Prostate gland (tissue), 2 donors: ENCODE data around the gene RAB36.
A peak's percentile ranks its signal among the peaks of the same experiment; 100 is the strongest.

Experiments used
- POLR2A ChIP-seq: fragments of 450-650 bp; IDR thresholded peaks from one replicate; pipeline ENCODE4 v1.6.1; 2016; ENCODE audit warnings: antibody characterized with exemption, mild to moderate bottlenecking
- POLR2AphosphoS5 ChIP-seq: sonication (generic); formaldehyde crosslinking; IDR thresholded peaks from one replicate; pipeline ENCODE4 v1.6.1; 2017; ENCODE audit warnings: antibody characterized with exemption
- TF ChIP-seq, protein P1 (sequence below), 4 experiments: fragments of 200-600 bp in 2 of 4; fragments of 450-650 bp in 2 of 4; sonication (generic) in 2 of 4; IDR thresholded peaks; 1 replicate in 3 of 4; 2 replicates in 1 of 4; pipeline ENCODE4 v1.5.1; 2016 to 2019; ENCODE audit warnings: antibody characterized with exemption in 4 of 4, mild to moderate bottlenecking in 2 of 4, moderate library complexity in 2 of 4

DNA sequence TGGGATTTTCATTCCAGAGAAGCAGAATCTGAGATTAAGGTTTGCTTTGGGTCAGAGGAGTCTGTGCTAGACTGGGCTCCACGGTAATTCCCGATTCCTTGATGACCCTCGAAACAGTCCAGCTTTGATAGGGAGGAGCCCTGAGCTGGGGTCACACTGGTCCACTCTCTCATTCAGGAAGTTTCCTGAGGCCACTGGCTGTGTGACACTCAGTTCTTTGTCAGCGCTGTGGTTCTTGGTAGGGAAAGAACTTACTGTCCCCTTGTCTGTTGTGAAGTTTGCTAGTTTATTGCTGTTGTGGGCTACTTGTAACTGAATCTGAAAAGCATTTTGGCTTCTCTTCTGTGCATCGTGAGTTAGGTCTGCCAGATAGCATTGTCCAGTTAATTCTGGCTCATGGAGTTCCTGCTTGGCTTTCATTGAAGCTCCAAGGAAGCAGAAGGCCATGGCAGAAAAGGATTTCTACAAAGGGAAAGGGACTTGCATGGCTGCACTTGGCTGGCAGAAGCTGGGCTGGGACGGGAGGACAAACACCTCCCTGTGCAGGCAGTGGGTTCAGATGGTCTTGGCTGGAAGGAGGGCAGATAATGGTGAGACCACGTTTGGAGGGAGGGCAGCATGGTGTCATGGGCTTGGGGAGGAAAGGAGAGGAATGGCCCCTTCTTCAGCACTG lies 58.3 kb downstream of the RAB36 start:
- TF ChIP-seq POLR2AphosphoS5: peak; percentile 13
- TF ChIP-seq, protein P1, sequence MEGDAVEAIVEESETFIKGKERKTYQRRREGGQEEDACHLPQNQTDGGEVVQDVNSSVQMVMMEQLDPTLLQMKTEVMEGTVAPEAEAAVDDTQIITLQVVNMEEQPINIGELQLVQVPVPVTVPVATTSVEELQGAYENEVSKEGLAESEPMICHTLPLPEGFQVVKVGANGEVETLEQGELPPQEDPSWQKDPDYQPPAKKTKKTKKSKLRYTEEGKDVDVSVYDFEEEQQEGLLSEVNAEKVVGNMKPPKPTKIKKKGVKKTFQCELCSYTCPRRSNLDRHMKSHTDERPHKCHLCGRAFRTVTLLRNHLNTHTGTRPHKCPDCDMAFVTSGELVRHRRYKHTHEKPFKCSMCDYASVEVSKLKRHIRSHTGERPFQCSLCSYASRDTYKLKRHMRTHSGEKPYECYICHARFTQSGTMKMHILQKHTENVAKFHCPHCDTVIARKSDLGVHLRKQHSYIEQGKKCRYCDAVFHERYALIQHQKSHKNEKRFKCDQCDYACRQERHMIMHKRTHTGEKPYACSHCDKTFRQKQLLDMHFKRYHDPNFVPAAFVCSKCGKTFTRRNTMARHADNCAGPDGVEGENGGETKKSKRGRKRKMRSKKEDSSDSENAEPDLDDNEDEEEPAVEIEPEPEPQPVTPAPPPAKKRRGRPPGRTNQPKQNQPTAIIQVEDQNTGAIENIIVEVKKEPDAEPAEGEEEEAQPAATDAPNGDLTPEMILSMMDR (IDR thresholded peaks at IDR 0.05): no peak
- no peak for TF ChIP-seq POLR2A
